Activated naive CD4-positive, alpha-beta T cell treated with anti-CD3 and anti-CD28 coated beads, Interleukin-2, amount 10 ng/mL, durations not matched to agents 5 hours and 36 hours (primary cell): ENCODE results near the gene VKORC1. TPM values are rescaled to one million over a fixed set of nuclear protein-coding genes. Genes with fewer than 3 reads are reported as not detected.

ENCODE experiments used
- total RNA-seq, 2 experiments: library from RNA; stranded (reverse); gene quantifications; one replicate each; pipeline ENCODE4 v1.2.3, GENCODE V29; 2021

VKORC1 gene
- total RNA-seq = 10 to 100 TPM; 52.2 to 55.4 TPM

GRCh38 chr16:31094424-31095120, at the start of gene VKORC1:
TSS of gene VKORC1 (minus strand) at chr16:31094797. CDS start at chr16:31094729, 68 bp downstream.

GRCh38 chr16:31135535-31136286, 41.1 kb upstream of the VKORC1 start, which contains the start of gene PRSS8:
TSS of gene PRSS8 (minus strand) at chr16:31135727. CDS start at chr16:31135498, 229 bp downstream.

DNA sequence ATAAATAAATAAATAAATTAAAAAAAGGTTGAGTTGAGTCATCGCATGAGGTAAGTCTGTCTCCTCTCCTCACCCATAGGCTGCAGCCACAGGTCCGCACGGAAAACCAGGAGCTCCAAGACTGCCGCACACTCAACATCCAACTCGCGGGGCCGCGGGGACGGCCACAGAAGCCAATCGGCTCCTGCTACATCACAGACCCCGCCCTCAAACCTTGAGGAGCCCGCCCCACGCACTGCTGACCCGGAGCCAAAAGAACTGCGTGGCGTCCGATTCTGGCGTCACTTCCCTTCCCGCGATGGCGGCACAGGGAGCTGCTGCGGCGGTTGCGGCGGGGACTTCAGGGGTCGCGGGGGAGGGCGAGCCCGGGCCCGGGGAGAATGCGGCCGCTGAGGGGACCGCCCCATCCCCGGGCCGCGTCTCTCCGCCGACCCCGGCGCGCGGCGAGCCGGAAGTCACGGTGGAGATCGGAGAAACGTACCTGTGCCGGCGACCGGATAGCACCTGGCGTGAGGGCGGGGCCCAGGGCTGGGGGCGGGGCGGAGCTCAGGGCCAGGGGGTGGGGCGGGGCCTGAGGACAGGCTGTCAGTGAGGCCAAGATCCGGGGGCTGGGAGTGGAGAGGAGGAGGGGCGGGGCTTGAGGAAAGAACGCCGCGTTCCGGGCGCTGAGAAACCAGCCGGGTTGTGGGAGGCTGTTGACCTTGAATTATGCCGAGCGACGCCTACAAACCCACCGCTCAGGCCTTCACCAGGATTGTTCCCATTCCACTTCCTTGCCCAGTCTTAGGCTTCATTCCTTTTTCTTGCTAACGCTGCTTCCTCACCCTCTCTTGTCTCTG, 23.0 kb upstream of the VKORC1 start, which contains the start of gene KAT8:
TSS of gene KAT8 (plus strand) at position 281 of the 839 bp plus-strand sequence. CDS start at position 299, 18 bp downstream.

GRCh38 chr16:31108035-31108793, 13.6 kb upstream of the VKORC1 start, which contains the start of gene BCKDK:
TSS of gene BCKDK (plus strand) at chr16:31108386. CDS start at chr16:31109224, 838 bp downstream.

DNA sequence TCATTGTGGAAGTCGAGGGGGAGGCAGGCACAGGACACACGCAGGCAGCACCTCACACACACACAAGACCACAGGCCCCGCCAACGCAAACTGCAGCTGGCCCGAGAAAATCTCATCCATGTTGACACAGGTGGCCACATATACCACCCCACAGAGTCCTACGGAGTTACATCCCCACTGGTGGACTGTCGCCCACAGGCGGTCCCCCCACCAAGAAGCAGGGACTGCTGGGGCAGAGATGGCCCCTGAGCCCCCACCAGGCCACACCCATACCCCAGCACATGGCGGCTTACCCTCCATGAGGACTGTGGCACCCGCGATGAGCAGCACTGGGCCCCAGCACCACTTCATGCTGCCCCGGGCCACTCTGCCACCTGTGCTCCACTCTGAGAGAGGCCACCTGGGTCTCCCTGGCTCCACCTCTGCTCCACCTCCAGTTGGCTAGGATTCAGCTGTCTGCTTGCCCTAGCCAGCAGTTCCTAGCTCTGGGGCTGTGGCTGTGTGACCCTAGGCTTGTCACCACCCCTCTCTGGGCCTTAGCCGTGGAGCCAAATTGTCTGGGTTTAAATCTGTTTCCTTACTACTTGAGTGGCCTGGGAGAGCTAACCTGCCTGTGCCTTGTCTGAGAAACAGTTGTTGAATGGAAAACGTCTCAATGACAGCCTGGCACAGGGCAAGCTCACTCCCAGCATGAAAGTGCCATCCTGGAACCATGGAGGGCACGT, 6.0 kb downstream of the VKORC1 start, which contains the start of gene PRSS53:
TSS of gene PRSS53 (minus strand) at position 485 of the 725 bp plus-strand sequence. CDS start at position 351, 134 bp downstream.

GRCh38 chr16:31073970-31074813, 20.4 kb downstream of the VKORC1 start, which contains the start of the genes ZNF646 and ZNF668:
TSS of gene ZNF646 (plus strand) at chr16:31074422. CDS start at chr16:31076325, 1,903 bp downstream.
TSS of gene ZNF668 (minus strand) at chr16:31074240. CDS start at chr16:31064459, 9,781 bp downstream.

Other genes starting within 250 kb of the VKORC1 start
- 10 to 100 TPM; 23.0 to 23.2 TPM for gene BCL7C, start 200.7 kb downstream of the VKORC1 start, total RNA-seq
- gene CTF1, start 198.2 kb downstream of the VKORC1 start, total RNA-seq = under 1 TPM; 0.20 to 0.31 TPM
- gene FBXL19, start 171.2 kb downstream of the VKORC1 start, total RNA-seq = 10 to 100 TPM; 22.9 to 24.6 TPM
- 10 to 100 TPM; 27.0 to 27.4 TPM for gene ORAI3, start 145.7 kb downstream of the VKORC1 start, total RNA-seq
- 10 to 100 TPM; 25.2 to 30.0 TPM for gene SETD1A, start 137.0 kb downstream of the VKORC1 start, total RNA-seq
- 1 to 10 TPM; 3.5 to 3.6 TPM for gene HSD3B7, start 109.6 kb downstream of the VKORC1 start, total RNA-seq
- gene STX1B, start 84.2 kb downstream of the VKORC1 start, total RNA-seq = 1 to 10 TPM; 1.3 to 1.4 TPM
- 10 to 100 TPM; 67.7 to 69.5 TPM for gene STX4, start 61.2 kb downstream of the VKORC1 start, total RNA-seq
- gene ZNF668, start 20.6 kb downstream of the VKORC1 start, total RNA-seq = 10 to 100 TPM; 10.8 to 11.2 TPM
- gene ZNF646, start 20.4 kb downstream of the VKORC1 start, total RNA-seq = 10 to 100 TPM; 26.2 to 27.0 TPM
- gene PRSS53, start 5.9 kb downstream of the VKORC1 start, total RNA-seq = 1 to 10 TPM; 4.8 to 5.1 TPM
- 10 to 100 TPM; 25.8 to 26.9 TPM for gene BCKDK, start 13.6 kb upstream of the VKORC1 start, total RNA-seq
- 10 to 100 TPM; 61.5 to 65.3 TPM for gene KAT8, start 22.9 kb upstream of the VKORC1 start, total RNA-seq
- not detected for gene PRSS8, start 40.9 kb upstream of the VKORC1 start, total RNA-seq
- 1 to 10 TPM; 2.0 to 3.6 TPM for gene PRSS36, start 55.3 kb upstream of the VKORC1 start, total RNA-seq
- gene FUS, start 85.3 kb upstream of the VKORC1 start, total RNA-seq = 100 to 1,000 TPM; 492 to 544 TPM
- 10 to 100 TPM; 92.6 to 96.9 TPM for gene PYCARD, start 108.0 kb upstream of the VKORC1 start, total RNA-seq
- not detected for gene TRIM72, start 119.3 kb upstream of the VKORC1 start, total RNA-seq
- gene PYDC1, start 122.3 kb upstream of the VKORC1 start, total RNA-seq = not detected
- gene ITGAM, start 165.2 kb upstream of the VKORC1 start, total RNA-seq = 10 to 100 TPM; 55.4 to 57.2 TPM